HCT116 (cell line): ENCODE data around the gene SMCO4. TPM values are rescaled to one million over a fixed set of nuclear protein-coding genes. Genes with fewer than 3 reads are reported as not detected.

Source experiments
- ATAC-seq: fragments of 200-7000 bp; cut with Tn5 transposase; 2 replicates; pipeline ENCODE4 v1.9.1; 2020; ENCODE audit warnings: mild to moderate bottlenecking, moderate library complexity
- BruUV-seq: library from RNA; stranded (reverse); fragments of 400-500 nt; replicated peaks from 2 replicates; lab custom pipeline; 2021; lab: Mats Ljungman, UMichigan
- CTCF ChIA-PET: fragments of 300-600 bp; sonication (Branson Sonifier 250); formaldehyde crosslinking; loops from one replicate; lab custom pipeline; 2021; ENCODE audit warnings: antibody characterized with exemption; lab: Charles Lee
- POLR2A ChIA-PET: fragments of 300-600, 350-600 bp; sonication (Branson Sonifier 250); formaldehyde crosslinking; loops from one replicate; lab custom pipeline; 2021; ENCODE audit warnings: antibody characterized with exemption; lab: Charles Lee
- RAD21 ChIA-PET, 2 experiments: fragments of 300-600 bp; sonication (Branson Sonifier 250); formaldehyde crosslinking; loops; one replicate each; lab custom pipeline; 2023; ENCODE audit warnings: low total read pairs in 2 of 2; ENCODE audit not compliant: uncharacterized antibody in 2 of 2, unreplicated experiment in 2 of 2, low non-redundant PET in 1 of 2; lab: Charles Lee
- DNase-seq: peaks from one replicate; pipeline ENCODE4 v3.0.0-alpha.2; 2010; ENCODE audit warnings: low read depth, low spot score
- H2AFZ ChIP-seq: fragments of 200-600 bp; shearing (Covaris generic), sonication (generic); 2 replicates; pipeline ENCODE4 v1.6.1; 2017; ENCODE audit warnings: low read depth, mixed run types, mixed read lengths, antibody characterized with exemption, low read length; ENCODE audit not compliant: poor library complexity, severe bottlenecking
- H3K27ac ChIP-seq: 2 replicates; pipeline ENCODE4 v1.5.1; 2012; ENCODE audit warnings: low read depth, low read length
- H3K27me3 ChIP-seq: fragments of 200-600 bp; sonication (generic); 2 replicates; pipeline ENCODE4 v1.6.1; 2016; ENCODE audit warnings: mixed run types, low read length, mixed read lengths; ENCODE audit not compliant: insufficient read depth
- H3K36me3 ChIP-seq, 2 experiments: fragments of 200-500 bp in 1 of 2; fragments of 200-600 bp in 1 of 2; sonication (Bioruptor generic) in 1 of 2; sonication (generic) in 1 of 2; 2 replicates each; pipeline versions ENCODE4 v1.5.1 to v1.6.1; 2014 to 2016; ENCODE audit warnings: low read length in 2 of 2, inconsistent platforms in 1 of 2, mixed read lengths in 1 of 2, mixed run types in 1 of 2; ENCODE audit not compliant: insufficient read depth in 2 of 2, control insufficient read depth in 1 of 2
- H3K4me1 ChIP-seq, 2 experiments: fragments of 200-600 bp in 1 of 2; sonication (generic) in 1 of 2; 2 replicates each; pipeline versions ENCODE4 v1.5.1 to v1.6.1; 2012 to 2017; ENCODE audit warnings: low read length in 2 of 2, inconsistent platforms in 1 of 2, mild to moderate bottlenecking in 1 of 2, mixed read lengths in 1 of 2, mixed run types in 1 of 2, moderate library complexity in 1 of 2; ENCODE audit not compliant: insufficient read depth in 2 of 2, control insufficient read depth in 1 of 2
- H3K4me2 ChIP-seq: fragments of 200-600 bp; sonication (generic); 2 replicates; pipeline ENCODE4 v1.6.1; 2017; ENCODE audit warnings: mixed run types, low read length, mixed read lengths
- H3K4me3 ChIP-seq, 2 experiments: fragments of 200-600 bp in 1 of 2; sonication (generic) in 1 of 2; replicated peaks in 1 of 2; 2 replicates each; pipeline ENCODE4 v1.5.1; 2011 to 2016; ENCODE audit warnings: low read length in 2 of 2, control low read depth in 1 of 2, low read depth in 1 of 2, mild to moderate bottlenecking in 1 of 2, mixed read lengths in 1 of 2, mixed run types in 1 of 2
- H3K79me2 ChIP-seq: fragments of 200-600 bp; sonication (generic); 2 replicates; pipeline ENCODE4 v1.6.1; 2017; ENCODE audit warnings: mild to moderate bottlenecking, mixed run types, low read length, moderate library complexity, mixed read lengths; ENCODE audit not compliant: insufficient read depth
- H3K9ac ChIP-seq: fragments of 200-600 bp; sonication (generic); 2 replicates; pipeline ENCODE4 v1.6.1; 2016; ENCODE audit warnings: low read length, mixed read lengths
- H3K9me2 ChIP-seq: fragments of 200-600 bp; sonication (generic), shearing (Covaris generic); 2 replicates; pipeline ENCODE4 v1.6.1; 2017; ENCODE audit warnings: mixed run types, mild to moderate bottlenecking, moderate library complexity; ENCODE audit not compliant: insufficient read depth
- H3K9me3 ChIP-seq, 2 experiments: fragments of 200-500 bp in 1 of 2; fragments of 200-600 bp in 1 of 2; sonication (Bioruptor generic) in 1 of 2; sonication (generic) in 1 of 2; 2 replicates each; pipeline ENCODE4 v1.6.1; 2014 to 2017; ENCODE audit warnings: low read length in 2 of 2, mixed read lengths in 2 of 2, inconsistent platforms in 1 of 2, low read depth in 1 of 2, mild to moderate bottlenecking in 1 of 2, mixed run types in 1 of 2, moderate library complexity in 1 of 2; ENCODE audit not compliant: control insufficient read depth in 1 of 2, insufficient read depth in 1 of 2
- H4K20me1 ChIP-seq: fragments of 200-600 bp; sonication (generic), shearing (Covaris generic); 2 replicates; pipeline ENCODE4 v1.6.1; 2017; ENCODE audit warnings: mixed run types, mild to moderate bottlenecking, moderate library complexity; ENCODE audit not compliant: insufficient read depth
- CBX3 ChIP-seq: IDR thresholded peaks from 2 replicates; pipeline ENCODE4 v1.6.1; 2012; ENCODE audit warnings: low read depth
- EGR1 ChIP-seq: IDR thresholded peaks from 2 replicates; pipeline ENCODE4 v1.6.1; 2012; ENCODE audit warnings: low read depth
- ELF1 ChIP-seq: IDR thresholded peaks from 2 replicates; pipeline ENCODE4 v1.6.1; 2012; ENCODE audit warnings: low read depth, borderline replicate concordance
- EZH2phosphoT487 ChIP-seq: fragments of 200-600 bp; IDR thresholded peaks from 2 replicates; pipeline ENCODE4 v1.6.1; 2018; ENCODE audit warnings: antibody characterized with exemption, borderline replicate concordance
- FOSL1 ChIP-seq: IDR thresholded peaks from 2 replicates; pipeline ENCODE4 v1.6.1; 2012; ENCODE audit warnings: low read depth
- POLR2AphosphoS5 ChIP-seq: IDR thresholded peaks from 2 replicates; pipeline ENCODE4 v1.6.1; 2011; ENCODE audit warnings: mild to moderate bottlenecking, low read depth, low read length, moderate library complexity
- RAD21 ChIP-seq: IDR thresholded peaks from 2 replicates; pipeline ENCODE4 v1.6.1; 2012; ENCODE audit warnings: low read depth, mild to moderate bottlenecking
- SIN3A ChIP-seq: IDR thresholded peaks from 2 replicates; pipeline ENCODE4 v1.6.1; 2012; ENCODE audit warnings: low read depth
- intact Hi-C: fragments of 100-400 bp; cut with micrococcal nuclease; formaldehyde crosslinking; loops from 2 replicates; pipeline ENCODE4 v1.10.0; 2022
- total RNA-seq: library from RNA; stranded (reverse); gene quantifications from one replicate; pipeline ENCODE4 v1.2.1, GENCODE V29; 2021; ENCODE audit not compliant: unreplicated experiment
- TF ChIP-seq, protein P1 (sequence below): IDR thresholded peaks from 2 replicates; pipeline ENCODE4 v1.6.1; 2012
- TF ChIP-seq, protein P2 (sequence below), 3 experiments: fragments of 200-600 bp in 1 of 3; sonication (generic) in 1 of 3; IDR thresholded peaks in 2 of 3; conservative IDR thresholded peaks in 1 of 3; 2 replicates each; pipeline ENCODE4 v1.5.1; 2012 to 2017; ENCODE audit warnings: low read depth in 2 of 3, low read length in 2 of 3, antibody characterized with exemption in 1 of 3, borderline replicate concordance in 1 of 3, control low read depth in 1 of 3, mild to moderate bottlenecking in 1 of 3, mixed read lengths in 1 of 3, mixed run types in 1 of 3, moderate library complexity in 1 of 3; ENCODE audit not compliant: insufficient read depth in 1 of 3

The SMCO4 gene
- total RNA-seq, 1 experiment from 2014 or later, result 23.1 TPM

DNA sequence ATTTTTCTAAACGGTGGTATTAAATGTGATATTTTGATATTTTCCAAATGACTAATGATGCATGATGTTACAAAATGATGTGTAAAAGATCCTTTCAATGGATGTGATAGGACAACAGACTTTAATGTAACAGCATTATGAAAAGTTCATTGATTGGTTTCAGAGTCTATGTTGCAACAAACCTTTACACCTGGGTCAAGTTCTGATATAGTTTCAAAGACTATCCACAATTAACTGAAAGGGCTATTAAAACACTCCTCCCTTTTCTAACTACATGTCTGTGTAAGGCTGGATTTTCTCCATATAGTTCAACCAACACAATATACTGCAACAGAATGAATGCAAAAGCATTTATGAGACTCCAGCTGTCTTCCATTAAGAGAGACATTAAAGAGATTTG lies 35.7 kb downstream of the SMCO4 start (continued):
- no peak for TF ChIP-seq CBX3
- TF ChIP-seq, all 23 proteins: peak for 0

DNA sequence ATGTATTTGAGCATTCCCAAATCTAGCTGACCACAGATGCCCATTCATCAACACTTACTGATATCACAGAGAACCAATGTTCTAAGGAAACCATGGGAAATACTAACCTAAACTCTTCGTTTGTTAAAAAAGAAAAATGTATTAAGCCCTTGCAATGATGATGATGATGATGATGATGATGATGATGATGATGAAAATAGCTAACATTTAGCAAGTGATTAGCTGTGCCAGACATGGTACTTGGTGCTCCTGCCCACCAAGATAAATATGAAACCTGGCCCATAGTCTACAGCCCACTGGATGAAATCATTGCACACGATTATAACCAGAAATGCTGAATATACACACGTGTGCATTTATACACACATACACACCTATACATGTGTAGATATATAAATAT lies 37.5 kb downstream of the SMCO4 start:
- Histone ChIP-seq H3K79me2 (no peaks in the 10 kb centered on the region), H3K36me3 (no peaks in the 10 kb centered on the region), H3K9me2 (no peaks in the 10 kb centered on the region), H2AFZ (no peak overlapping the region), H3K27me3 (no peaks in the 10 kb centered on the region), H3K9me3 (no peaks in the 10 kb centered on the region), H4K20me1 (no peaks in the 10 kb centered on the region), H3K4me2 (no peak overlapping the region), H3K9ac (no peak overlapping the region), H3K4me3 (no peak overlapping the region), H3K27ac (no peak overlapping the region), H3K4me1 (no peaks in the 10 kb centered on the region)
- TF ChIP-seq EGR1 (no peak), SIN3A (no peak), CBX3 (no peak), POLR2AphosphoS5 (no peak), FOSL1 (no peak), ELF1 (no peak), RAD21 (no peak), EZH2phosphoT487 (no peak)
- TF ChIP-seq, protein P1, sequence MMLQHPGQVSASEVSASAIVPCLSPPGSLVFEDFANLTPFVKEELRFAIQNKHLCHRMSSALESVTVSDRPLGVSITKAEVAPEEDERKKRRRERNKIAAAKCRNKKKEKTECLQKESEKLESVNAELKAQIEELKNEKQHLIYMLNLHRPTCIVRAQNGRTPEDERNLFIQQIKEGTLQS, result no peak
- TF ChIP-seq, protein P2, sequence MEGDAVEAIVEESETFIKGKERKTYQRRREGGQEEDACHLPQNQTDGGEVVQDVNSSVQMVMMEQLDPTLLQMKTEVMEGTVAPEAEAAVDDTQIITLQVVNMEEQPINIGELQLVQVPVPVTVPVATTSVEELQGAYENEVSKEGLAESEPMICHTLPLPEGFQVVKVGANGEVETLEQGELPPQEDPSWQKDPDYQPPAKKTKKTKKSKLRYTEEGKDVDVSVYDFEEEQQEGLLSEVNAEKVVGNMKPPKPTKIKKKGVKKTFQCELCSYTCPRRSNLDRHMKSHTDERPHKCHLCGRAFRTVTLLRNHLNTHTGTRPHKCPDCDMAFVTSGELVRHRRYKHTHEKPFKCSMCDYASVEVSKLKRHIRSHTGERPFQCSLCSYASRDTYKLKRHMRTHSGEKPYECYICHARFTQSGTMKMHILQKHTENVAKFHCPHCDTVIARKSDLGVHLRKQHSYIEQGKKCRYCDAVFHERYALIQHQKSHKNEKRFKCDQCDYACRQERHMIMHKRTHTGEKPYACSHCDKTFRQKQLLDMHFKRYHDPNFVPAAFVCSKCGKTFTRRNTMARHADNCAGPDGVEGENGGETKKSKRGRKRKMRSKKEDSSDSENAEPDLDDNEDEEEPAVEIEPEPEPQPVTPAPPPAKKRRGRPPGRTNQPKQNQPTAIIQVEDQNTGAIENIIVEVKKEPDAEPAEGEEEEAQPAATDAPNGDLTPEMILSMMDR (IDR thresholded peaks at IDR 0.05 in 2 of 3, conservative IDR thresholded peaks at IDR 0.05 in 1 of 3; ENCODE audit: borderline replicate concordance in 1 of 3, insufficient read depth in 1 of 3, low read depth in 2 of 3, low read length in 2 of 3), result no peak
- CTCF ChIA-PET, result no interaction called here
- DNase-seq (no peak), ATAC-seq (no peak)
- intact Hi-C loops, result no loop called here
- RAD21 ChIA-PET, result no interaction called here
- no TSS peak for BruUV-seq
- POLR2A ChIA-PET, result no interaction called here
